IMR-90 (cell line): ENCODE measurements around the gene DHCR24.

Experiments used
- BHLHE40 ChIP-seq: fragments of 150-350 bp; IDR thresholded peaks from 2 replicates; pipeline ENCODE4 v1.6.1; 2016; ENCODE audit warnings: mild to moderate bottlenecking, low read depth, low read length
- CEBPB ChIP-seq: IDR thresholded peaks from 2 replicates; pipeline ENCODE4 v1.6.1; 2012; ENCODE audit warnings: low read depth, low read length, improper control_type of control experiment
- CTCF ChIP-seq: conservative IDR thresholded peaks from 2 replicates; pipeline ENCODE4 v1.5.1; 2012; ENCODE audit warnings: mild to moderate bottlenecking, low read depth, low read length, improper control_type of control experiment
- FOS ChIP-seq: fragments of 150-350 bp; IDR thresholded peaks from 2 replicates; pipeline ENCODE4 v1.6.1; 2016; ENCODE audit warnings: low read depth, low read length
- MXI1 ChIP-seq: IDR thresholded peaks from 2 replicates; pipeline ENCODE4 v1.6.1; 2012; ENCODE audit warnings: low read depth, mild to moderate bottlenecking, low read length, moderate library complexity, borderline replicate concordance
- NFE2L2 ChIP-seq: fragments of 150-350 bp; IDR thresholded peaks from 2 replicates; pipeline ENCODE4 v1.6.1; 2016; ENCODE audit warnings: low read depth, mild to moderate bottlenecking, low read length
- POLR2A ChIP-seq: IDR thresholded peaks from 2 replicates; pipeline ENCODE4 v1.6.1; 2012; ENCODE audit warnings: mild to moderate bottlenecking, low read depth, low read length
- RAD21 ChIP-seq: IDR thresholded peaks from 2 replicates; pipeline ENCODE4 v1.6.1; 2012; ENCODE audit warnings: low read length, improper control_type of control experiment
- RCOR1 ChIP-seq: IDR thresholded peaks from 2 replicates; pipeline ENCODE4 v1.6.1; 2012; ENCODE audit warnings: mild to moderate bottlenecking, low read length, improper control_type of control experiment; ENCODE audit not compliant: insufficient replicate concordance
- SMC3 ChIP-seq: fragments of 150-350 bp; IDR thresholded peaks from 2 replicates; pipeline ENCODE4 v1.6.1; 2016; ENCODE audit warnings: low read depth, mild to moderate bottlenecking, antibody characterized with exemption, low read length, moderate library complexity

DNA sequence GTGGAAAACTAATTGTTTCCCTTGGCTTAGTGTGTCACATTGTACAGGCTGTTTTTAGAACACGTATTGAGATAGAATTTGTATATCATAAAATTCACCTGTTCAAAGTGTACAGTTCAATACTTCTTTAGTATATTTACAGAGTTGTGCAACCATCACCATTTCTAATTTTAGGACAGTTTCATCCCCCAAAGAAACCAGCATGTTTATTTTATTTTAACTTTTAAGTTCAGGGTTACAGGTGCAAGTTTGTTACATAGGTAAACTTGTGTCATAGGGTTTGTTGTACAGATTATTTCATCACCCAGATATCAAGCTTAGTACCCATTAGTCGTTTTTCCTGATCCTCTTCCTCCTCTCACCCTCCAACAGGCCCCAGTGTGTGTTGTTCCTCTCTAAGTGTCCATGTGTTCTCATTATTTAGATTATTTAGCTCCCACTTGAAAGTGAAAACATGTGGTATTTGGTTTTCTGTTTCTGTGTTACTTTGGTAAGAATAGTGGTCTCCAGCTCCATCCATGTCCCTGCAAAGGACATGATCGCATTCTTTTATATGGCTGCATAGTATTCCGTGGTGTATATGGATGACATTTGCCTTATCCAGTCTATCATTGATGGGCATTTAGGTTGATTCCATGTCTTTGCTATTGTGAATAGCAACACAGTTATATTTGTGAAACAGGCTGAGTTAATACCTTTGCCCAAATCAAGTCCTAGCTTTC lies 35.2 kb upstream of the DHCR24 start:
- no peak for TF ChIP-seq CTCF
- TF ChIP-seq RAD21, result no peak
- no peak for TF ChIP-seq POLR2A
- TF ChIP-seq SMC3, result no peak
- TF ChIP-seq CEBPB, result no peak
- no peak for TF ChIP-seq FOS
- TF ChIP-seq RCOR1, result no peak
- TF ChIP-seq MXI1, result no peak
- TF ChIP-seq BHLHE40, result no peak
- no peak for TF ChIP-seq NFE2L2
